ENCODE results near the gene LRRC4B.
"Not testable (repeated sequence)": the region's sequence is repeated elsewhere in the genome, so short reads cannot be mapped to it uniquely, and the experiment has no call there.

The LRRC4B gene

GRCh38 chr19:50488389-50489194, 79.6 kb downstream of the LRRC4B start:
- DNase-seq (ENCODE audit: low read depth in 3 of 3), result no peak

- no peak for DNase-seq (ENCODE audit: low read depth in 3 of 3)
These were observed 81.3 kb downstream of the LRRC4B start for GRCh38 chr19:50486823-50487515.

- DNase-seq (ENCODE audit: low read depth in 3 of 3), result no peak
These were observed 82.8 kb downstream of the LRRC4B start for GRCh38 chr19:50485284-50485955.

- DNase-seq (ENCODE audit: low read depth in 3 of 3), result no peak
These were observed 85.3 kb downstream of the LRRC4B start for GRCh38 chr19:50482916-50483315.

- no peak for DNase-seq (ENCODE audit: low read depth in 3 of 3)
These were observed 85.9 kb downstream of the LRRC4B start for GRCh38 chr19:50482271-50482855.

GRCh38 chr19:50481351-50482149, 86.7 kb downstream of the LRRC4B start:
- DNase-seq (ENCODE audit: low read depth in 3 of 3), result no peak

- DNase-seq (ENCODE audit: low read depth in 3 of 3), result no peak
These were observed 87.7 kb downstream of the LRRC4B start for GRCh38 chr19:50480281-50481111.

GRCh38 chr19:50479761-50480251, 88.4 kb downstream of the LRRC4B start:
- DNase-seq (ENCODE audit: low read depth in 3 of 3), result no peak

- no peak for DNase-seq (ENCODE audit: low read depth in 3 of 3)
These were observed 89.1 kb downstream of the LRRC4B start for GRCh38 chr19:50478901-50479715.

- DNase-seq (ENCODE audit: low read depth in 3 of 3), result no peak
These were observed 90.3 kb downstream of the LRRC4B start for GRCh38 chr19:50477751-50478515.

GRCh38 chr19:50476907-50477238, 91.4 kb downstream of the LRRC4B start:
- DNase-seq (ENCODE audit: low read depth in 3 of 3), result no peak

GRCh38 chr19:50476224-50476906, 91.9 kb downstream of the LRRC4B start, which contains the start of the genes EMC10 and GARIN5A:
Gene EMC10 (plus strand): TSS chr19:50476507. CDS start chr19:50476545, 38 bp downstream.
Gene GARIN5A (minus strand): TSS chr19:50476848. CDS start chr19:50476388, 460 bp downstream.
- peak; percentile 81 to 89 (median 87) for DNase-seq (ENCODE audit: low read depth in 3 of 3)

- no peak for DNase-seq (ENCODE audit: low read depth in 3 of 3)
These were observed 92.5 kb downstream of the LRRC4B start for GRCh38 chr19:50475736-50476223.

- no peak for DNase-seq (ENCODE audit: low read depth in 3 of 3)
These were observed 93.1 kb downstream of the LRRC4B start for GRCh38 chr19:50475101-50475568.

GRCh38 chr19:50473336-50473735, 94.9 kb downstream of the LRRC4B start:
- not testable (repeated sequence) for DNase-seq (ENCODE audit: low read depth in 3 of 3)

GRCh38 chr19:50468818-50469217, 99.4 kb downstream of the LRRC4B start:
- DNase-seq (ENCODE audit: low read depth in 3 of 3), result no peak

GRCh38 chr19:50467566-50467965, 100.7 kb downstream of the LRRC4B start:
- no peak for DNase-seq (ENCODE audit: low read depth in 3 of 3)

Data from stimulated activated CD4-positive, alpha-beta T cell treated with anti-CD3 and anti-CD28 coated beads, TNF-alpha, amount 100 ng/mL, for 4 hours (primary cell).